Testis (tissue), 2 donors: ENCODE data around the gene ADSL.

Source experiments
- POLR2A ChIP-seq: fragments of 450-650 bp; IDR thresholded peaks from one replicate; pipeline ENCODE4 v1.6.1; 2017; ENCODE audit warnings: antibody characterized with exemption, mild to moderate bottlenecking, moderate library complexity
- TF ChIP-seq, protein P1 (sequence below), 3 experiments: fragments of 450-650 bp in 2 of 3; fragments of 200-600 bp in 1 of 3; sonication (generic) in 1 of 3; IDR thresholded peaks; one replicate each; pipeline ENCODE4 v1.5.1; 2016 to 2019; ENCODE audit warnings: antibody characterized with exemption in 3 of 3, mild to moderate bottlenecking in 2 of 3, moderate library complexity in 1 of 3

DNA sequence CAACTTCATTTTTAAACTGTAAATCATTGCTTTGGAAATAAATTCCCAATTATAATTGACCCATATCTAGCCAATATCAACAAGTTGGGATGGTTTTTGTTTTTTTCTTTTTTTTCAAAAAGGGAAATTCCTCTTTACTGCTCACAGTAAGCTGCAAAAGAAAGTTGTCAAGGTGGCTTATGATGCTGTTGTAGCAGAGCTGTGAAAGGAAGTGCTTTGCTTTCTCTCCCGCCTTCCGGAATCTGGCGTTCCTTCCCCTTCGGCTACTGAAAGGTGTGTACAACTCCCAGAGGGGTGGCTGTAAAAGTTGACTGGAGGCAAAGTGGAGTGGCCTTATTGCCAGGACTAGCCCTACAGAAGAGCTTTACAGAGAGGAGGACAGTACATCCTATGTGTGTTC, 16.2 kb upstream of the ADSL start:
- TF ChIP-seq, protein P1, sequence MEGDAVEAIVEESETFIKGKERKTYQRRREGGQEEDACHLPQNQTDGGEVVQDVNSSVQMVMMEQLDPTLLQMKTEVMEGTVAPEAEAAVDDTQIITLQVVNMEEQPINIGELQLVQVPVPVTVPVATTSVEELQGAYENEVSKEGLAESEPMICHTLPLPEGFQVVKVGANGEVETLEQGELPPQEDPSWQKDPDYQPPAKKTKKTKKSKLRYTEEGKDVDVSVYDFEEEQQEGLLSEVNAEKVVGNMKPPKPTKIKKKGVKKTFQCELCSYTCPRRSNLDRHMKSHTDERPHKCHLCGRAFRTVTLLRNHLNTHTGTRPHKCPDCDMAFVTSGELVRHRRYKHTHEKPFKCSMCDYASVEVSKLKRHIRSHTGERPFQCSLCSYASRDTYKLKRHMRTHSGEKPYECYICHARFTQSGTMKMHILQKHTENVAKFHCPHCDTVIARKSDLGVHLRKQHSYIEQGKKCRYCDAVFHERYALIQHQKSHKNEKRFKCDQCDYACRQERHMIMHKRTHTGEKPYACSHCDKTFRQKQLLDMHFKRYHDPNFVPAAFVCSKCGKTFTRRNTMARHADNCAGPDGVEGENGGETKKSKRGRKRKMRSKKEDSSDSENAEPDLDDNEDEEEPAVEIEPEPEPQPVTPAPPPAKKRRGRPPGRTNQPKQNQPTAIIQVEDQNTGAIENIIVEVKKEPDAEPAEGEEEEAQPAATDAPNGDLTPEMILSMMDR (IDR thresholded peaks at IDR 0.05) = no peak
- no peak for TF ChIP-seq POLR2A
